Stimulated activated CD4-positive, alpha-beta T cell treated with anti-CD3 and anti-CD28 coated beads, Interleukin-12 subunit alpha, Interleukin-12 subunit beta, amount 100 ng/mL, for 4 hours (primary cell): ENCODE results near the gene CD180.

Experiments used
- DNase-seq: peaks from one replicate; pipeline ENCODE4 v3.0.0-alpha.2; 2020

The CD180 gene

DNA sequence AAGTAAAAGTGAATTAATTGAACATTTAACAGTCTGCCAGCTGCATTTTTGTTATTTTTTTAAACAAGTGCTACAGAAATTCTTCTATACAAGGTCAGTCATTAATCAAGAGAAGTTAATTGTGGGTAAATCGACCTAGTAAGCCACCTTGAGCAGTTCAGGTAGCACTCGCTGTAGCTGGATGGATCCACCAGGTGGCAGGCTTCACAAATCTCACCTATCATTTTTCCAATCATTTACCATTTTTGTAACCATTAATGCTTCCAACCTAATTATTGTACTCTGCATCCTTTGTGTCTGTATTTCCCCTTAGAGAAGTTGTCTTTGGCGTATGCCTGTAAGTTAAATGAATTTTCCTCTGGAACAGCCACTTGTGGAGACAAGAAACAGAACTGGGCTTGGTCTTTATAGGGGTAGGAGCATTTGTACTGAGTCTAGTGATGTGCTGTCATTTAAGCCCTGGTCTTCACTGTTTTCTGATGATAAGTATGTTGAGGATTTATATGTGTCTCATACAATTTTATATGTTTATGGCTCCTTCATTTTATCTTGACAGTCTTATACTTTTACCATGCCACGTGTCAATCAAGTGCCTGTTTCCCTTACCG lies 39.5 kb downstream of the CD180 start:
- peak; percentile 39 for DNase-seq

- DNase-seq, result no peak
Measured at GRCh38 chr5:67154556-67155206, 41.9 kb downstream of the CD180 start.

DNA sequence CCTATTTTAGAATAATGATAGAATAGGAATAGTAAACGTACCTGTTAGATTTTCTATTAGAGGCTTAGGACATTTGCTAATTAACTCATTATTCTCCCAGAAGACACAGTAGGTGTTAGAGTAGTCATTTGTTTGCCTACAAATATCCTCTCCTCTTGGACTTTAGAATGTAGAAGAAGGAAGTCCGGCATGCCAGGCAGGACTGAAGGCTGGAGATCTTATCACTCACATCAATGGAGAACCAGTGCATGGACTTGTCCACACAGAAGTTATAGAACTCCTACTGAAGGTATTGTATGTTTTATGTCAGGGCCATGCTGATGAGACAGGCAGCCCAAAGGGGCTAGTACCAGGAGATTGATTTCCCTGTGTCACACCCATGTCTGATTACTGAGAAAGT lies 43.3 kb downstream of the CD180 start:
- DNase-seq, result no peak

DNA sequence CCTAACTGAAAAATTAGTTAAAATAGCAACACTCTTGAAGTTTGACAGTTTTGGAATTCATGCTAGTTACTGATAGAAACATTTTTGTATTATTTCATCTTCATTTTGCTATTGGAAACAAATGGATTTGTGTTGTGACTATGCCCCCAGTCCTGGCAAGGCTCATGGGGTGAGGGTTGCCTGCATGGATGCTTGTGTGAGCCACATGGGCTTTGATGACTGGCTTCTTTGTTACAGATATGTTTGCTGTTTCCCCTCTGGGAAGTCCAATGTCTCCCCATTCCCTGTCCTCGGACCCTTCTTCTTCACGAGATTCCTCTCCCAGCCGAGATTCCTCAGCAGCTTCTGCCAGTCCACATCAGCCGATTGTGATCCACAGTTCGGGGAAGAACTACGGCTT lies 44.2 kb downstream of the CD180 start:
- no peak for DNase-seq

- DNase-seq, result no peak
Measured at GRCh38 chr5:67149951-67150523, 46.6 kb downstream of the CD180 start.

- no peak for DNase-seq
Measured at GRCh38 chr5:67149057-67149950, 47.3 kb downstream of the CD180 start.

- DNase-seq, result no peak
Measured at GRCh38 chr5:67147760-67148159, 48.8 kb downstream of the CD180 start.

GRCh38 chr5:67146981-67147380 lies 49.6 kb downstream of the CD180 start:
- DNase-seq, result no peak

DNA sequence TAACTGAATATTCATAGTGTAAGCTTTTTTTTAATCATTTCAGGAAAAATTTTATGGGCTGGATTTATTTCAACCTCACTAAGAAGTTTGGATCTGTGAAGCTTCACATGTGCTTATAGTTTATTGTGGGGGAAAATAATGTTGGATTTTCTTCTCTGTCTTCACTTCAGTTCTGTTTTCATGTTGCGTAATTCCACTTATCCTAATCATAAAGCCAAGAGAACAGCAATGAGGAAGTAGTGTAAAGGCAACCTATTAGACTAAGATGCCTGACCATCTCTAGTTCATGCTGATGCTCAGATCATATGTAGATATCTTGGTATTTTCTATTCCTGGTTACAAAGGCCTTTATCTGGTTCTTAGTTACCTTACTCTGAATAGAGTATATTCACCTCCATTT lies 50.0 kb downstream of the CD180 start:
- no peak for DNase-seq

DNA sequence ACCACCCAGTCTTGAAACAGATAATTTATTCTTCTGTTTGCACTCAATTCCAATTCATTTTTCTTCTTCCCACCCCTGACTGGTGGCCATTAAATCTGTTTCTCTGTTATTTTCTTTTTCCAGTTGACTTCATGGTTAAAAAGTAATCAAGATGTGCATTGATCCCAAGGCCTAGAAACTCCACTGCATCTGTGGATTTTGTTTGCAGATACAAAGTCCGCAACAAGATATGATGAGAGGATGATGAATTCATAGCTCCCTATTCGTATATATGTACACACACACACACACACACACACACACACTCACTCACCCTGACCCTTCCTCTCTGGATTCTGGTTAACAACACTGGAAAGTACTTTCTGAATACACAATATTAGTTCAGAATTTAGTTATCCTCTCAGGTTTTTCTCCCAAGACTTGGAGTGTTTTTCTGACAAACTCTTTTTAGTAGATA lies 52.4 kb downstream of the CD180 start:
- DNase-seq, result no peak

DNA sequence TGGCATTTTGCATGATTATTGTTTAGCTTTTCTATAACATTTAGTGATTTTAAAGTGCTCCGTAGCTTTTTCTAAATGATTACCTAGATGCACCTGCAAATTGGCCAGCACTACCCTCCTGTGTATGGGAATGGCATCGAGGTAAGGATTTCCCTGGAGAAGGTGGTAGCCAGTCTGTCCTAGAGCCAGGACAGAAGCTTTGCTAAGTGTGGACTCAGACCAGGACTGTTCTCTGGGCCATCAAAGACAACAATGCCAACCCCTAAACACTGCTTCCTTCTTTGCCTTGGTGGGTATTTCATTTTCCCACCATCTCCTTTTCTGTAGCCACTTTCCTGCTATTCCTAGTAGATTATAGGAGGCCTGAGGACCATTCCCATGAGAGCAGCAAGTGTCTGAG lies 53.0 kb downstream of the CD180 start:
- DNase-seq, result no peak

DNA sequence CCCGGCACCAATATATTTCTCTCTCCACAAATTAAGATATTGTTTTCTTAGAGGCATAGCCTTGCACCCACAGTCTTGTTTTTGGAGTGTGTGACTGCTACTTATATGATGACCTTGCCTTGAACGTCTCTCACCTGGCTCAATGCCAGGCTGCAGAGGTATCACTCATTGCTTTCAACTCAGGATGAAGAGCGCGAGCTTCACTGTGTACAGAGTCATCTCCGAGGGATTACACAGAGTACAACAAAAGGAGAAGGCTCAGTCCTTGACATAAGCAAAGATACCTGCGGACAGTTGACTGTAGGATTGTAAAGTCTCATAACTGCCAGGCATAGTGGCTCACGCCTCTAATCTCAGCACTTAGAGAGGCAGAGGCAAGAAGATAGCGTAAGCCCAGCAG lies 53.8 kb downstream of the CD180 start:
- DNase-seq, result no peak

GRCh38 chr5:67141644-67142043 lies 55.0 kb downstream of the CD180 start:
- no peak for DNase-seq

DNA sequence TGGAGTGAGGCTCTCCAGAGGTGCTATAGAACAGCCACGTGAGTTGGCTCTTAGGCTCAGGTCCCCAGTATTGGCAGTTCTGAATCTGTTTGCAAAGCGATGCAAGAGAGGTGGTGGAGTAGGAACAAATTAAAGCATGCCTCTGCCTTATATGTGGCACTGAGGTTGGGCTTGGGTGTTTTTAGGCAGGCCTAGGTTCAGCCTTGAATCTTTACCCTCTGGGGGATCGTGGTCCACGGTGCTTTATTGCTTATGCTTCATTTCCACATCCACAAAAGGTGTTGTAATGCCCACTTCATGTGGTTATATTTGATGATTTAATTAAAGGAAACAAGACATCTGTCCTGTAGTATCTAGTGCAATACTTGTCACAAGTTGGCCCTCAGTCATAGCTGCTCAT lies 56.2 kb downstream of the CD180 start:
- DNase-seq, result no peak

DNA sequence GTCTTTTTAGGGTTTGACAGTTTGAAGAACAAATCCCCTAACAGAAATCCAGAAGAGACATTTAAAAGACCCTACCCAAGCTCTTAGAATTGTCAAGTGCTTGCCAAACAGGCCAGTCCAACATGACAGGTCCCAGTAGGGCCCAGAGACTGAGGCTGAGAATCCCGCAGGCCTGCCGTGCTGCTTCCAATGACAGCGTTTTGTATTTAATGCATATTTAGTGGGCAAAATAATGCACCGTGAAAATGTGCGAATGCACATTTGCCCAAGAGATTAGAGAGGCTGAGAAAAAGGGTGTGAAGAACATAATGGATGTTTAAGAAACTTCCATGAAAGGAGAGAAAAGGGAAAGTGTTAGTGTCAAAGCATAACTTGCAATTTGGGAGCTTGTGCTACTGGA lies 57.6 kb downstream of the CD180 start:
- DNase-seq, result no peak

DNA sequence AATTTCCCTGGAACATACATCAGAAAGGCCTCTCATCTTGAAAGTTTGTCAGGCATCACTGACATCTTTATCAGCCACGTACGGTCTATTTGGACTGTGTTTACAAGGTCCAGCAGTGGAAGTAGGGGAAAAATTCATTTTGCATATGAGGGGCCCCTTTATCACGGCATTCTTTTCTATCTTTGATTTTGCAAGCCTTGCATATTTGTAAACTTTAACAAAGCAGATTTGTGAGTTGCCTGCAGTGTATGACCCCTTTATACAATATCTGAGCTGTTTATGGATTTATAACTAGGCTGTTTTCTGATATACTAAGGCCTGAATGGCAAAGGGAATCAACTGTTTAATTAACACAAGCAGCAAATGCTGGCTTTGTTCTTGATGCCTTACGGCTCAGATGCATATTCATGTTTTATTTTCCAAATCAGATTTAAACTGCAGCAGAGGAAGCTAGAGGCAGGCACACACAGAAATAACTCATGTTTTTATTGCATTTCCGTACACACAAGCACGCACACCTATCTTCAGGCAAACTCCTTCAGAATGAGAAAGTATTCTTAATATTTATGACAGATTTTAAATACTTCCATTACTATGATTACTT lies 61.1 kb downstream of the CD180 start:
- DNase-seq, result no peak

- no peak for DNase-seq
Measured at GRCh38 chr5:67133776-67134175, 62.8 kb downstream of the CD180 start.

- DNase-seq, result no peak
Measured at GRCh38 chr5:67133217-67133616, 63.4 kb downstream of the CD180 start.

DNA sequence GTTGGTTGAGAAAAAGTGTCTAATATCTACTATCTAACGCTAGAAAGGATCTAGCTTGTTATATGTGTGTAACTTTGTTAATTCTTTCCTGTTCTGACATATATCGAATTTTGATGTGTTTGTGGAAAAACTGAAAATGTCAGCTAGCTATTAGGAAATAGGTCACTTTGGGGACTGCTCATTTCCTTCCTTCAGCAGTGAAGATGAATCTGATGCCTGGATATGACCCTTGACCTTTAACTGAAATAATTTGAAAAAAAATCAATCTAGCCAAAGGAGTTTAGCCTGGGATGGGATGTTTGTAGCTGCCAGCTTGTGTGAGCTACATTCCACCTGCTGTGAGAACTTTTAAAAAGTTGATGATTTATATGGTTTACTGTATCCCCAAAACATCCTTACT lies 66.8 kb downstream of the CD180 start:
- no peak for DNase-seq
